ENCODE results near the gene AOPEP.

The AOPEP gene

DNA sequence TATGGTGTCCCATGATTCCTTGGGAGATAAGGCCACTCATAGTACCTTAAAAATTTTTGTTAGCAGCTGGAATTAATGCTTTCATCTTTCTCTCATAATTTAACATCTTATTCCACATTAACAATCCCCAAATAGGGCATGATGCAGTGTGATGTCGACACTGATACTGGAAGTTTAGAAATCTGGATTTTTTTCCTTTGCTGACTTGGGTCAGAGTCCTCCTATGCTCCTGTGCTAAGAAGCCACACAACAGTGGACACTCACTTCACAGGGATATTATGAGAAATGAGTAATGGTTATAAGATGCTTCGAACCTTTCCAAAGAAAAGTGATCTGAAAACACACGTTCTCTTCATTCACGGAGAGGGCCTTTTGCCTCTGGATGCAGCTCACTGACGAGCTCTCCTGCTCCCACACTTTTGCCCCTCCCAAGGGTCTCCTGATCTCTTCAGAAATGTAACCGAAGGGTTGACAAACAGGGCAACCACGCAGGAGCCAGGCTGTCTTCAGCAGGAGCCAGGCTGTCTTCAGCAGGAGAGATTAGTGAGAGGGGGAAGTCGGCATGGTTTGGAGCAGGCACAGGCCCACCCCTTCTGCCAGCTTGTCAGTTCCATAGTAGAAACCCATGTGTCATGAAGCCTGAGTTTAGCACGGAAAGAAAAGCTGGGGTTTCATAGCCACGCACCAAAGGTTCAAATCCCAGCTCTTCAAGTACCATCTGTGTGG is 247.8 kb downstream of the AOPEP start:
- Histone ChIP-seq H3K79me2 (ENCODE audit: insufficient read depth, low read length) (no peaks in the 10 kb centered on the region), H3F3A (ENCODE audit: insufficient read depth) (no peaks in the 10 kb centered on the region), H3K4me2 (ENCODE audit: low read depth, low read length, poor library complexity, severe bottlenecking) (no peak overlapping the region), H3K27ac (ENCODE audit: low read depth, low read length) (no peak overlapping the region), H3K36me3 (ENCODE audit: low read length) (no peaks in the 10 kb centered on the region), H4K20me1 (ENCODE audit: low read depth, low read length) (no peaks in the 10 kb centered on the region), H3K9me2 (replicated peaks; ENCODE audit: insufficient read depth, low read length) (no peaks in the 10 kb centered on the region), H3K4me3 (ENCODE audit: insufficient read depth, low read length, poor library complexity, severe bottlenecking) (no peak overlapping the region), H2AFZ (ENCODE audit: low read depth, low read length, severe bottlenecking) (no peak overlapping the region), H3K27me3 (ENCODE audit: low read length) (no peaks in the 10 kb centered on the region), H3K9ac (ENCODE audit: low read length) (no peak overlapping the region), H3K9me3 (ENCODE audit: insufficient read depth, low read length) (no peaks in the 10 kb centered on the region)
- TF ChIP-seq, protein P1, sequence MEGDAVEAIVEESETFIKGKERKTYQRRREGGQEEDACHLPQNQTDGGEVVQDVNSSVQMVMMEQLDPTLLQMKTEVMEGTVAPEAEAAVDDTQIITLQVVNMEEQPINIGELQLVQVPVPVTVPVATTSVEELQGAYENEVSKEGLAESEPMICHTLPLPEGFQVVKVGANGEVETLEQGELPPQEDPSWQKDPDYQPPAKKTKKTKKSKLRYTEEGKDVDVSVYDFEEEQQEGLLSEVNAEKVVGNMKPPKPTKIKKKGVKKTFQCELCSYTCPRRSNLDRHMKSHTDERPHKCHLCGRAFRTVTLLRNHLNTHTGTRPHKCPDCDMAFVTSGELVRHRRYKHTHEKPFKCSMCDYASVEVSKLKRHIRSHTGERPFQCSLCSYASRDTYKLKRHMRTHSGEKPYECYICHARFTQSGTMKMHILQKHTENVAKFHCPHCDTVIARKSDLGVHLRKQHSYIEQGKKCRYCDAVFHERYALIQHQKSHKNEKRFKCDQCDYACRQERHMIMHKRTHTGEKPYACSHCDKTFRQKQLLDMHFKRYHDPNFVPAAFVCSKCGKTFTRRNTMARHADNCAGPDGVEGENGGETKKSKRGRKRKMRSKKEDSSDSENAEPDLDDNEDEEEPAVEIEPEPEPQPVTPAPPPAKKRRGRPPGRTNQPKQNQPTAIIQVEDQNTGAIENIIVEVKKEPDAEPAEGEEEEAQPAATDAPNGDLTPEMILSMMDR (IDR thresholded peaks at IDR 0.05; ENCODE audit: insufficient read depth, low read length, poor library complexity, severe bottlenecking), result no peak
- TF ChIP-seq EZH2phosphoT487 (conservative IDR thresholded peaks at IDR 0.05; ENCODE audit: low read length), result no peak

- H3K4me2 ChIP-seq (ENCODE audit: low read depth, low read length, poor library complexity, severe bottlenecking), result no peak overlapping the region
- no peaks in the 10 kb centered on the region for H3F3A ChIP-seq (ENCODE audit: insufficient read depth)
These were observed 249.0 kb downstream of the AOPEP start for GRCh38 chr9:94975480-94975879.

DNA sequence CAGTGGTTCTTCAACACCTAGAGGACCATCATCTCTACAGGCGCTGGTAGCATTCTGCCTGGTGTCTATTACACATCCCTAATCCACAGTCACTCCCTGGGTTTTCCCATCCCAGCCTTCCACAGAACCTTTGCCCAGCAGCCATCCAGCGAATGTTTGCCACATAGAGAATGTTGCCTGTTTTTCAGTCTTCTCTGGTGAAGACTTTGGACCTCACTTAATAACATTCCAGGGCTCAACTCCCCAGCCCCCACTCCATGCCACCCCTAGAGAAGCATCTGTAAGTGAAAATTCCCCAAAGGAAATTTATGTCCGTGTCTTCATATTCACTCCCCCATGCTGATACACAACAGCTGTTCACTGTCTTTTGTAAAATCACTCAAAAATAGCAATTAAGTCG is 249.6 kb downstream of the AOPEP start:
- Histone ChIP-seq H3K9me2 (replicated peaks; ENCODE audit: insufficient read depth, low read length) (no peaks in the 10 kb centered on the region), H3K4me3 (ENCODE audit: insufficient read depth, low read length, poor library complexity, severe bottlenecking) (no peak overlapping the region), H4K20me1 (ENCODE audit: low read depth, low read length) (no peaks in the 10 kb centered on the region), H3K27me3 (ENCODE audit: low read length) (no peaks in the 10 kb centered on the region), H3K9me3 (ENCODE audit: insufficient read depth, low read length) (no peaks in the 10 kb centered on the region), H3K4me2 (ENCODE audit: low read depth, low read length, poor library complexity, severe bottlenecking) (no peak overlapping the region), H3K79me2 (ENCODE audit: insufficient read depth, low read length) (no peaks in the 10 kb centered on the region), H3K27ac (ENCODE audit: low read depth, low read length) (no peak overlapping the region), H3K9ac (ENCODE audit: low read length) (no peak overlapping the region), H3F3A (ENCODE audit: insufficient read depth) (no peaks in the 10 kb centered on the region), H3K36me3 (ENCODE audit: low read length) (no peaks in the 10 kb centered on the region), H2AFZ (ENCODE audit: low read depth, low read length, severe bottlenecking) (no peak overlapping the region)
- TF ChIP-seq EZH2phosphoT487 (conservative IDR thresholded peaks at IDR 0.05; ENCODE audit: low read length), result no peak
- TF ChIP-seq, protein P1 (IDR thresholded peaks at IDR 0.05; ENCODE audit: insufficient read depth, low read length, poor library complexity, severe bottlenecking), result no peak

More at GRCh38 chr9:94975480-94975879, 249.0 kb downstream of the AOPEP start:
- Histone ChIP-seq H3K27ac (ENCODE audit: low read depth, low read length) (no peak overlapping the region), H3K36me3 (ENCODE audit: low read length) (no peaks in the 10 kb centered on the region), H3K4me3 (ENCODE audit: insufficient read depth, low read length, poor library complexity, severe bottlenecking) (no peak overlapping the region), H3K9me2 (replicated peaks; ENCODE audit: insufficient read depth, low read length) (no peaks in the 10 kb centered on the region), H4K20me1 (ENCODE audit: low read depth, low read length) (no peaks in the 10 kb centered on the region), H3K79me2 (ENCODE audit: insufficient read depth, low read length) (no peaks in the 10 kb centered on the region), H3K27me3 (ENCODE audit: low read length) (no peaks in the 10 kb centered on the region), H3K9me3 (ENCODE audit: insufficient read depth, low read length) (no peaks in the 10 kb centered on the region), H2AFZ (ENCODE audit: low read depth, low read length, severe bottlenecking) (no peak overlapping the region), H3K9ac (ENCODE audit: low read length) (no peak overlapping the region)
- TF ChIP-seq EZH2phosphoT487 (conservative IDR thresholded peaks at IDR 0.05; ENCODE audit: low read length), result no peak
- TF ChIP-seq, protein P1 (IDR thresholded peaks at IDR 0.05; ENCODE audit: insufficient read depth, low read length, poor library complexity, severe bottlenecking), result no peak

Data from SU-DHL-6 (cell line).